Ammon's horn (tissue), 1 donor: ENCODE measurements around the gene PRPF18.

Experiments used
- DNase-seq: peaks from one replicate; pipeline ENCODE4 v3.0.0-alpha.2; 2016; ENCODE audit warnings: low spot score

The PRPF18 gene

DNA sequence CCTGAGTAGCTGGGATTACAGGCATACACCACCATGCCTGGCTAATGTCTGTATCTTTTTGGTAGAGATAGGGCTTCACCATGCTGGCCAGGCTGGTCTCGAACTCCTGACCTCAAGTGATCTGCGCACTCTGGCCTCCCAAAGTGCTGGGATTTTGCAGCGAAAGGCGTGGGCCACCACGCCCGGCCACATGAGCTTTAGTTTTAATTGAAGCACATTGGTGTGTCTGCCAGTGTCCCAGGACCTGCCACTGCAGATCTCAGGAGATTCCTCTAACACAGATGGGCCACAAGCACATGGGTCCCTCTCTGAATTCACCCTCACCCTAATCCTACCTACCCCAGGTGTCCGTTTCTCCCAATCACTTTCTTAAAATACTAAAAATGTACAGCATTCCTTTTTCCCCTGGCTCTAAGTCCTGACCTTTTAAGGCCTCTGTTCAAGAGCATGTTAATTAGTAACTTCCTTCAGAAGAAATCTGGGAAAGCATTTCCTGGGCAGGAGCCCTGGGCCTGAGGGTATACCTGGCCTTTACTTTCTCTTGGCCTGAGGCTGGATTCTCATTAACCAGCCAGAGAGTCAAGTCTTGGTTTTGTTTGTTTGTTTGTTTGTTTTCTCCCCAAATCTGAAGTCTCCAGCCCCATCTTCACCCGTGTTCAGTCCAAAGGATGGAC is 82.6 kb downstream of the PRPF18 start:
- DNase-seq, result no peak

DNA sequence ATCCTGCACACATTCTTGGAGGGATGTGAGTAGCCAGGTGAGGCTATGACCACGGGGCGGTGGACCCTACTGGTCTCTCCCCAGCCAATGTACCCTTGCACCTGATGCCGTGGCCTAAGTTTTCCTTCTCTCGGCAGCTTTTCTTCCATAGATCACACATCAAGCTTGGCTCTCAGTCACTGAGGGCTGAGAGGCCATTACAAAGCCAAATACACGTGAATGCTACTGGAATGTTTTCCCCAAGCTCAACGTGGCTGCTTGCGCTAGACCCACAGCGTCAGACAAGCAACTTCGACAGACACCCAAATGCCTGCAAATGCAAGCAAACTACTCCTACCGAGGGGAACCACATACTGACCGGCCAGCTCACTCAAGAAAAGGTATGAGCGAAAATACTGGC is 83.1 kb downstream of the PRPF18 start:
- DNase-seq, result no peak

DNA sequence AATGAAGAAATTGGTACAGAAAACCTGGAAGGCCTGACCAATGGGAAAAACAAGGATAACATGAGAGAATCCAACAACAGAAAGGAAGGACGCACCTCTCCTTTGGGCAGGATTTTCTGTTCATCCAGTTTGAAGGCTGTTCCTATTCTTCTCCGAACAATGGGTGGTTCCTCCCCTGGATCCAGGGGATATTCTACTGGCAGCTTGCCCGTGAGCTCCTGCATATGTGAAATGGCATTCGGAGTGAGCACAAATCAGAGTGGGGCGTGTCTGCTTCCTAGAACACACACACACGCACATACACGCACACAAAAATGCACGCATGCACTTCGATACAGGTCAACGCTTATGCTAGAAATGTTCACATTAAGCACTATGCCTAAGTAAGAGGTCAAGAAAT is 83.5 kb downstream of the PRPF18 start:
- no peak for DNase-seq

DNA sequence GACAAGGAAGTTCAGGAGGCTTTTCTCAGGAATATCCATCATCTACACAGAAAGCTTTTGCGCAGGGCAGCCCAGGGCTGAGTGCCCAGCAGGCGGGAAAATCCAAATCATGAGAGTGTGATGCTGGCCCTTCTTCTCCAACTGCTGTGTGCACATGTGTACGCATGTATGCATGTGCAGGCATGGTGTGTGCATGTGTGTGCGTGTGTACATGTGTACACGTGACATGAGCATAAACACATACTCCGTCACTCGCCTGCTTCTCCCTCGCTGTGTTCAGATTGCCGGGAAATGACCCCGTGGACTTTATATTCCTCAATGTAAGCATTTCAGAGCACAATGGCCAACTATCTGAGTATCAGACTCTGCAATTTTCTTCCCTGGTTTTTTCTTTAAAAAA is 85.1 kb downstream of the PRPF18 start:
- no peak for DNase-seq

DNA sequence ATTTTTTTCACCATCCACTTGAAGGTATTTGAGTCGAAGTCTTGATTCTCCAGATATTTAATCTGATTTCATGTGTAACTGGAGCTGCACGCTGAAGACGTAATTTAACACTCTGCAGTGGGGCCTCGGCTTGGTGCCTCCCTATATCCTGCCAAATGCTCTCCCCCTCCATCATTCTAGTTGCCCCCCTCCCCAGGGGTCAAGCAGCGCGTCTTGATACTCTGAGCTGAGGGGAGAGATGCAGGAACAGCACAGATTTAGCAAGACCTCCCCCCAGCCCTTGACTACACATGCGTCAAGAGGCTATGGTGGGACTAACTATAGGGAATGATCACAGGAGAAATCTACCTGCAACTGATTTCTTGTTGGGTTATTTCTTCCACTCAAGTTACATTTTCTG is 85.8 kb downstream of the PRPF18 start:
- no peak for DNase-seq

DNA sequence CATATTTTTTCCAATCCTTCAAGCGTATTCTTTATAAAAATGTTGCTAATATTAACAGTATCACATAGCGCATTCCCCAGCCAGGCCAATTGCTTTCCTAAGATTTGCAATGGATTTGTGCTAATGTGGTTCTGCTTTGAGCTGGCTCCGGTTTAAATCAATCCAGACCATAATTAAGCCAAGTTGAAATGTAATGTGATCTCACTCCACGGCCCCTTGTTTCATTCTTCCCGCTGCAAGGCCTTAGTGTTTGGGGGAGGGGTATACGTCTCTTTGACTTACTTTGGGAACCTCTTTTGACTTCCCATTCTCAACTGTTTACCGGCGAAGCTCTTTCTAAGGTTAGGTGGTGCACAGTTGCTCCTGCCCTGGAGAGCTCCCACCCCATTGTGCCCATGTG is 86.4 kb downstream of the PRPF18 start:
- no peak for DNase-seq

DNA sequence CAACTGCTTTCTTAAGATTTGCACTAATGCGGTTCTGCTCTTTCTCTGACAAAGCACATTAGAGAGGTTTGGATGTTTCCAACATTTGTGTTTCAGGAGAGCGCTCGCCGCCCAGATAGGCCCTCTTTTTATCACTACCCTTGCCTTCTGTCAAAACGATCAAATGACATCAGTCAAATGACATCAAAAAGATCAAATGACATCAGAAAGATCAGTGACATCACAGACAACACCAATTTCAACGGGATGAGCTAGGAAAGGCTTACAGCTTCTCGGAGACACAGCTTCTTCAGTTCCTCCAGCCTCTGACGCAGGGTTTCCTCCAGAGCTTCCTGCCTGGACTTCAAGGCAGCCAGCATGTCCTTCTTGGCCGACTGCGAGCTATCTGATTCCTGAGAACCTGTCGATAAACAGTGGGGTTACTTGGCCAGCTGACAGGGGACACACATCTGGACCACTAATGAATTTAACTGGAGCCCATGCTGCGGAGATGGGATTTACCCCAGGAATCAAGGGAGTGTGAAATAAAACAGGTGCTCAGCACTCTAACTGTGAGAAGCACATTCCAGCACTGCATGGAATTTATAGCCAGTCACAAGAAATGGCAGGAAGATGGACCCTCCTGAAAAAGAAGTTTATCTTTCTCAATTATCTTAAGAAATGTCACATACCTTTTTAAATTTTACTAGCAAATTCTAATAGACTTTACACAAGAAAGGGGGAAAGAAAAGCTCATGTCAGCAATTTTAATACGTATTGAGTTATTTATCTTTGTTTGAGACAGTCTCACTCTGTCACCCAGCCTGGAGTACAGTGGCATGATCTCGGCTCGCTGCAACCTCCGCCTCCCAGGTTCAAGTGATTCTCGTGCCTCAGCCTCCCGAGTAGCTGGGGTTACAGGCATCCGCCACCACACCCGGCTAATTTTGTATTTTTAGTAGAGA is 88.2 kb downstream of the PRPF18 start:
- DNase-seq, result no peak

DNA sequence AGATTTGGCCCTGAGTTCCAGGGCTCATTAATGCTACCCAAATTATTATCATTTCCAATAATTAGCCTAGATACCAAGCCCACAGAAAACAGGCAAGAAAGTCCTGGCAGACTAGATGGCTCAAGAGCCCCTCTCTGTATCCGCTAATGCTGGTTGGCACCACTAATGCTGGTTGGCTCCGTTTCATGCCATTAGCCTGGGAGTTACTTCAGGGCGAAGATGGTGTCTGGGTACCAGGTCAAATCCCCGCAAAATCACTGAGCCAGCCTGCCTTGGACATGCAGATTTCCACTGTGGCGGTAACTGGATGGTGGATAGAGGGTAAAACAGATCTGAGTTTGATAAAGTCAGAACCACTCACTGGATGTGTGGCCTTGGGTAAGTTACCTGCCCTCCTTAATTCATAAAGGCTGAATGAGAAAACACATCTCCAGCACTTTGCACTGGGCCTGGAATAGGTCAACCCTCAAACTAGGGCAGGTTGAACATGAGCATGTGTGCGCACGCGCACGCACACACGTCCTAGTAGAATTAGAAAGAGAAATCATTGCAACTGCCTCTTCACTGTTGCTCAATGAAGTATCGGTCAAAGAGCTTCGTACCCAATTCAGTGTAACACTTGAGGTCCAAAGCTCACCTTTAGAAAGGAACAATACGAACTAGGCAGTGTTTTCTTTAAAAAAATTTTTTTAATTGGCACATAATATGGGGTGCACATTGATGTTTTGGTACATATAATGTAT is 91.5 kb downstream of the PRPF18 start:
- no peak for DNase-seq
